RWPE1 (cell line): ENCODE results near the gene GPX8.
A peak's percentile ranks its signal among the peaks of the same experiment; 100 is the strongest.

ENCODE experiments used
- CTCF ChIA-PET: fragments of 350-600 bp; sonication (Branson Sonifier 250); formaldehyde crosslinking; extraction: SDS; loops from one replicate; lab custom pipeline; 2021; lab: Yijun Ruan, JAX
- POLR2A ChIA-PET: fragments of 400-600 bp; formaldehyde crosslinking; extraction: SDS; loops from one replicate; lab custom pipeline; 2020; ENCODE audit warnings: antibody characterized with exemption; ENCODE audit not compliant: low non-redundant PET; lab: Yijun Ruan, JAX
- DNase-seq: peaks from one replicate; pipeline ENCODE4 v3.0.0; 2012; ENCODE audit warnings: low spot score
- H3K27ac ChIP-seq: fragments of 450-650 bp; 2 replicates; pipeline ENCODE4 v1.5.1; 2017
- CTCF ChIP-seq: fragments of 450-650 bp; conservative IDR thresholded peaks from 2 replicates; pipeline ENCODE4 v1.5.1; 2017; ENCODE audit warnings: low read depth, mild to moderate bottlenecking

Gene GPX8

GRCh38 chr5:55136521-55136920 is 23.4 kb upstream of the GPX8 start:
- ChIA-PET CTCF (no interaction called here), POLR2A (interaction anchor here (0.7 kb wide), 2 partner anchors 214 to 888 kb away, joined by 5 to 8 read pairs; no protein-coding TSS in a partner anchor)
- DNase-seq = no peak
- no peak for TF ChIP-seq CTCF
- no peak overlapping the region for H3K27ac ChIP-seq

GRCh38 chr5:55140908-55141665 is 18.9 kb upstream of the GPX8 start:
- POLR2A ChIA-PET = no interaction called here
- no peak for DNase-seq
- CTCF ChIA-PET = interaction anchor here (0.6 to 2.3 kb wide), 2 partner anchors 197 to 855 kb away, joined by 3 to 12 read pairs; no protein-coding TSS in a partner anchor
- H3K27ac ChIP-seq = no peak overlapping the region
- no peak for TF ChIP-seq CTCF

- POLR2A ChIA-PET = no interaction called here
- DNase-seq = no peak
- H3K27ac ChIP-seq = no peak overlapping the region
- no peak for TF ChIP-seq CTCF
- CTCF ChIA-PET = interaction anchor here (0.6 to 2.3 kb wide), 6 partner anchors 9 to 260 kb away, joined by 3 to 12 read pairs (median 4); partner anchors contain the start of gene GPX8
Observed at GRCh38 chr5:55141945-55142690, 17.9 kb upstream of the GPX8 start.

GRCh38 chr5:55143624-55144023 is 16.3 kb upstream of the GPX8 start:
- no peak for DNase-seq
- POLR2A ChIA-PET = no interaction called here
- no peak for TF ChIP-seq CTCF
- CTCF ChIA-PET = interaction anchor here (1.4 kb wide), 1 partner anchor 16 kb away, joined by 5 read pairs; the partner anchor contains the start of gene GPX8
- no peak overlapping the region for H3K27ac ChIP-seq

- POLR2A ChIA-PET = no interaction called here
- CTCF ChIA-PET = interaction anchor here (0.5 to 2.4 kb wide), 23 partner anchors 8 to 1662 kb away, joined by 3 to 28 read pairs (median 4); partner anchors contain the start of gene GPX8
- no peak overlapping the region for H3K27ac ChIP-seq
- no peak for TF ChIP-seq CTCF
- no peak for DNase-seq
Observed at GRCh38 chr5:55146080-55146479, 13.9 kb upstream of the GPX8 start.

GRCh38 chr5:55146543-55147151 is 13.3 kb upstream of the GPX8 start:
- DNase-seq = peak; percentile 87
- ChIA-PET CTCF (interaction anchor here (0.5 to 2.4 kb wide), 23 partner anchors 8 to 630 kb away, joined by 3 to 28 read pairs (median 4); partner anchors contain the start of gene GPX8), POLR2A (no interaction called here)
- H3K27ac ChIP-seq = no peak overlapping the region
- TF ChIP-seq CTCF = peak; percentile 98
